CD14-positive monocyte (primary cell): ENCODE measurements around the gene NDUFA13. TPM values are rescaled to one million over a fixed set of nuclear protein-coding genes. Genes with fewer than 3 reads are reported as not detected.

Experiments
- DNase-seq, 3 donors: peaks; one replicate each; pipeline ENCODE4 v3.0.0-alpha.2; 2011 to 2022
- H2AFZ ChIP-seq: 2 replicates; pipeline ENCODE4 v1.6.0; 2012; ENCODE audit warnings: mild to moderate bottlenecking, low read depth, low read length, inconsistent platforms; ENCODE audit not compliant: insufficient read depth, poor library complexity, severe bottlenecking
- H3K27ac ChIP-seq, 2 donors: 1 replicate in 1 of 2; 2 replicates in 1 of 2; pipeline ENCODE4 v1.5.1; 2012 to 2013; ENCODE audit warnings: low read length in 2 of 2, control low read depth in 1 of 2, inconsistent platforms in 1 of 2, low read depth in 1 of 2, mild to moderate bottlenecking in 1 of 2
- H3K27me3 ChIP-seq, 2 donors: one replicate each; pipeline versions ENCODE4 v1.6.0 to v1.6.1; 2011 to 2013; ENCODE audit warnings: low read length in 2 of 2; ENCODE audit not compliant: control insufficient read depth in 2 of 2, insufficient read depth in 2 of 2
- H3K36me3 ChIP-seq, 2 donors: replicated peaks in 1 of 2; 1 replicate in 1 of 2; 2 replicates in 1 of 2; pipeline versions ENCODE4 v1.5.1 to v1.6.1; 2012 to 2013; ENCODE audit warnings: low read length in 2 of 2, control low read depth in 1 of 2, inconsistent platforms in 1 of 2, mild to moderate bottlenecking in 1 of 2; ENCODE audit not compliant: insufficient read depth in 2 of 2, control insufficient read depth in 1 of 2
- H3K4me1 ChIP-seq, 2 donors: 1 replicate in 1 of 2; 2 replicates in 1 of 2; pipeline versions ENCODE4 v1.5.1 to v1.6.1; 2012 to 2013; ENCODE audit warnings: low read length in 2 of 2, control low read depth in 1 of 2, inconsistent platforms in 1 of 2, mild to moderate bottlenecking in 1 of 2, moderate library complexity in 1 of 2; ENCODE audit not compliant: insufficient read depth in 2 of 2, control insufficient read depth in 1 of 2
- H3K4me2 ChIP-seq: replicated peaks from 2 replicates; pipeline ENCODE3; 2012; ENCODE audit warnings: low read length, moderate library complexity, mild to moderate bottlenecking; ENCODE audit not compliant: poor library complexity, severe bottlenecking; ENCODE audit errors: extremely low read depth
- H3K4me3 ChIP-seq, 3 experiments: fragments of 200-600 bp in 1 of 3; sonication (generic) in 1 of 3; replicated peaks in 1 of 3; 1 replicate in 2 of 3; 2 replicates in 1 of 3; pipeline ENCODE4 v1.5.1; 2011 to 2013; ENCODE audit warnings: low read length in 3 of 3, mild to moderate bottlenecking in 3 of 3, control low read depth in 2 of 3, low read depth in 2 of 3, inconsistent platforms in 1 of 3, moderate library complexity in 1 of 3
- H3K79me2 ChIP-seq: 2 replicates; pipeline ENCODE4 v1.6.0; 2012; ENCODE audit warnings: mild to moderate bottlenecking, control low read depth, inconsistent platforms, low read length, moderate library complexity; ENCODE audit not compliant: insufficient read depth
- H3K9ac ChIP-seq: 2 replicates; pipeline ENCODE4 v1.6.0; 2017; ENCODE audit warnings: low read length, mild to moderate bottlenecking; ENCODE audit not compliant: insufficient read depth, poor library complexity, severe bottlenecking
- H3K9me3 ChIP-seq, 2 donors: replicated peaks in 1 of 2; 1 replicate in 1 of 2; 2 replicates in 1 of 2; pipeline versions ENCODE4 v1.5.1 to v1.6.1; 2012 to 2013; ENCODE audit warnings: low read length in 2 of 2, control low read depth in 1 of 2; ENCODE audit not compliant: control insufficient read depth in 1 of 2, insufficient read depth in 1 of 2
- H4K20me1 ChIP-seq: 2 replicates; pipeline ENCODE4 v1.6.0; 2012; ENCODE audit warnings: mild to moderate bottlenecking, low read length, control low read depth, moderate library complexity; ENCODE audit not compliant: insufficient read depth
- H3K27ac Mint-ChIP-seq, 7 donors: one replicate each; pipeline ENCODE4 v1.8.0; 2020; ENCODE audit warnings: mild to moderate bottlenecking in 7 of 7, mixed read lengths in 7 of 7, moderate library complexity in 6 of 7, inconsistent platforms in 2 of 7
- H3K27me3 Mint-ChIP-seq, 3 donors: one replicate each; pipeline ENCODE4 v1.8.0; 2021 to 2022; ENCODE audit warnings: low read depth in 3 of 3, mild to moderate bottlenecking in 3 of 3, mixed read lengths in 3 of 3, moderate library complexity in 3 of 3, inconsistent platforms in 1 of 3
- H3K36me3 Mint-ChIP-seq, 2 donors: one replicate each; pipeline ENCODE4 v1.8.0; 2020; ENCODE audit warnings: mixed read lengths in 2 of 2, inconsistent platforms in 1 of 2, mild to moderate bottlenecking in 1 of 2
- H3K4me1 Mint-ChIP-seq: one replicate; pipeline ENCODE4 v1.8.0; 2020; ENCODE audit warnings: mild to moderate bottlenecking, mixed read lengths
- H3K4me3 Mint-ChIP-seq, 2 donors: one replicate each; pipeline ENCODE4 v1.8.0; 2020; ENCODE audit warnings: mild to moderate bottlenecking in 2 of 2, mixed read lengths in 2 of 2, moderate library complexity in 1 of 2
- H3K9me3 Mint-ChIP-seq, 7 donors: one replicate each; pipeline ENCODE4 v1.8.0; 2020 to 2022; ENCODE audit warnings: mixed read lengths in 7 of 7, mild to moderate bottlenecking in 6 of 7, moderate library complexity in 6 of 7, inconsistent platforms in 2 of 7
- CTCF ChIP-seq: fragments of 200-600 bp; IDR thresholded peaks from one replicate; pipeline ENCODE4 v1.8.0; 2022; ENCODE audit warnings: antibody characterized with exemption, mild to moderate bottlenecking
- WGBS: methylation state at CpG from one replicate; pipeline ENCODE4 v1.1.5; 2013; ENCODE audit warnings: missing lambda C conversion rate; ENCODE audit not compliant: insufficient coverage; 5-methylcytosine and 5-hydroxymethylcytosine counted together
- intact Hi-C, 2 donors: fragments of 100-400 bp; cut with micrococcal nuclease; formaldehyde crosslinking; loops; one replicate each; pipeline versions ENCODE4 v1.15.0 to v1.15.1; 2023
- polyA plus RNA-seq, 3 donors: library from polyadenylated mRNA; depleted of rRNA in 1 of 3; unstranded in 2 of 3; stranded (reverse) in 1 of 3; fragments of 300-500 nt in 2 of 3; fragments of >200 nt in 1 of 3; fragmentation: Illumina TruSeq in 2 of 3; gene quantifications; 1 replicate in 2 of 3; 2 replicates in 1 of 3; pipeline ENCODE4 v1.2.3, GENCODE V29; 2012 to 2021

NDUFA13 gene
- polyA plus RNA-seq, 3 donors = 86.7 to 433 (median 361) TPM

- H3K4me2 ChIP-seq = peak overlapping the region; percentile 90
- DNase-seq = no peak
- peak overlapping the region in 1 of 3 experiments; percentile 88 for H3K4me3 ChIP-seq
- H3K27ac ChIP-seq = no peak overlapping the region
- peaks cover 7 to 20% of the 10 kb centered on the region in 2 donors for H3K36me3 ChIP-seq
- H3K4me1 ChIP-seq = peaks cover 16 to 30% of the 10 kb centered on the region in 2 donors
- H3K9ac ChIP-seq = no peak overlapping the region
- TF ChIP-seq CTCF = no peak
- WGBS = 93% methylated on average over 6 of the region's 10 CpGs
- H3K9me3 ChIP-seq = peaks cover 15 to 18% of the 10 kb centered on the region in 2 donors
- Mint-ChIP-seq H3K27me3 (peaks cover 0 to 11% (median 0%) of the 10 kb centered on the region in 3 donors), H3K9me3 (peaks cover 11 to 22% (median 16%) of the 10 kb centered on the region in 7 donors), H3K4me1 (peaks cover 20% of the 10 kb centered on the region), H3K27ac (no peak overlapping the region), H3K4me3 (peak overlapping the region in 1 of 2 donors; percentile 92), H3K36me3 (peaks cover 16 to 34% of the 10 kb centered on the region in 2 donors)
- intact Hi-C loops = no loop called here
- no peak overlapping the region for H2AFZ ChIP-seq
- H4K20me1 ChIP-seq = peaks cover 13% of the 10 kb centered on the region
- H3K27me3 ChIP-seq = peaks cover 0 to 9% of the 10 kb centered on the region in 2 donors
- H3K79me2 ChIP-seq = peaks cover 60% of the 10 kb centered on the region
These were observed 1.2 kb downstream of the NDUFA13 start for GRCh38 chr19:19517235-19517619.

GRCh38 chr19:19520989-19521388 is 5.0 kb downstream of the NDUFA13 start:
- H3K79me2 ChIP-seq = peaks cover 86% of the 10 kb centered on the region

More at GRCh38 chr19:19520989-19521388, 5.0 kb downstream of the NDUFA13 start:
- no peaks in the 10 kb centered on the region for H3K27me3 Mint-ChIP-seq
- intact Hi-C loops = no loop called here
- no peak for DNase-seq
- Histone ChIP-seq H3K4me1 (peaks cover 10 to 15% of the 10 kb centered on the region in 2 donors), H3K36me3 (peaks cover 32 to 52% of the 10 kb centered on the region in 2 donors), H4K20me1 (peaks cover 48% of the 10 kb centered on the region), H3K27ac (no peak overlapping the region), H3K4me3 (no peak overlapping the region), H3K27me3 (no peaks in the 10 kb centered on the region), H3K9ac (no peak overlapping the region), H3K9me3 (no peaks in the 10 kb centered on the region), H2AFZ (no peak overlapping the region), H3K4me2 (no peak overlapping the region)
- no peaks in the 10 kb centered on the region for H3K9me3 Mint-ChIP-seq
- no CpG with 5 or more reads among the region's 6 CpGs for WGBS
- TF ChIP-seq CTCF = no peak
- H3K4me1 Mint-ChIP-seq = peaks cover 14% of the 10 kb centered on the region
- no peak overlapping the region for H3K4me3 Mint-ChIP-seq
- H3K36me3 Mint-ChIP-seq = peaks cover 29 to 57% of the 10 kb centered on the region in 2 donors
- no peak overlapping the region for H3K27ac Mint-ChIP-seq
